Gastroesophageal sphincter (tissue), 3 donors: ENCODE results near the gene PCDH9.

Source experiments
- CTCF ChIP-seq, 4 experiments: fragments of 200-600 bp in 2 of 4; fragments of 450-650 bp in 2 of 4; sonication (generic) in 1 of 4; IDR thresholded peaks; one replicate each; pipeline ENCODE4 v1.5.1; 2017 to 2019; ENCODE audit warnings: antibody characterized with exemption in 4 of 4, mild to moderate bottlenecking in 2 of 4, moderate library complexity in 2 of 4
- POLR2AphosphoS5 ChIP-seq: sonication (generic); formaldehyde crosslinking; IDR thresholded peaks from one replicate; pipeline ENCODE4 v1.6.1; 2017; ENCODE audit warnings: antibody characterized with exemption

- TF ChIP-seq CTCF (IDR thresholded peaks at IDR 0.05) (no peak), POLR2AphosphoS5 (no peak)
These were observed 917.6 kb downstream of the PCDH9 start for GRCh38 chr13:66312312-66313087.
